Measurements from ENCODE around the gene ACTR1A.

- no peak for TF ChIP-seq POLR2A (IDR thresholded peaks at IDR 0.05)
- TF ChIP-seq, protein P1, sequence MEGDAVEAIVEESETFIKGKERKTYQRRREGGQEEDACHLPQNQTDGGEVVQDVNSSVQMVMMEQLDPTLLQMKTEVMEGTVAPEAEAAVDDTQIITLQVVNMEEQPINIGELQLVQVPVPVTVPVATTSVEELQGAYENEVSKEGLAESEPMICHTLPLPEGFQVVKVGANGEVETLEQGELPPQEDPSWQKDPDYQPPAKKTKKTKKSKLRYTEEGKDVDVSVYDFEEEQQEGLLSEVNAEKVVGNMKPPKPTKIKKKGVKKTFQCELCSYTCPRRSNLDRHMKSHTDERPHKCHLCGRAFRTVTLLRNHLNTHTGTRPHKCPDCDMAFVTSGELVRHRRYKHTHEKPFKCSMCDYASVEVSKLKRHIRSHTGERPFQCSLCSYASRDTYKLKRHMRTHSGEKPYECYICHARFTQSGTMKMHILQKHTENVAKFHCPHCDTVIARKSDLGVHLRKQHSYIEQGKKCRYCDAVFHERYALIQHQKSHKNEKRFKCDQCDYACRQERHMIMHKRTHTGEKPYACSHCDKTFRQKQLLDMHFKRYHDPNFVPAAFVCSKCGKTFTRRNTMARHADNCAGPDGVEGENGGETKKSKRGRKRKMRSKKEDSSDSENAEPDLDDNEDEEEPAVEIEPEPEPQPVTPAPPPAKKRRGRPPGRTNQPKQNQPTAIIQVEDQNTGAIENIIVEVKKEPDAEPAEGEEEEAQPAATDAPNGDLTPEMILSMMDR (IDR thresholded peaks at IDR 0.05): no peak
Observed at GRCh38 chr10:102467318-102467717, 35.2 kb downstream of the ACTR1A start.
